ENCODE data around the gene FRAT1.
A peak's percentile ranks its signal among the peaks of the same experiment; 100 is the strongest.
"Not testable (repeated sequence)": the region's sequence is repeated elsewhere in the genome, so short reads cannot be mapped to it uniquely, and the experiment has no call there.

Gene FRAT1

DNA sequence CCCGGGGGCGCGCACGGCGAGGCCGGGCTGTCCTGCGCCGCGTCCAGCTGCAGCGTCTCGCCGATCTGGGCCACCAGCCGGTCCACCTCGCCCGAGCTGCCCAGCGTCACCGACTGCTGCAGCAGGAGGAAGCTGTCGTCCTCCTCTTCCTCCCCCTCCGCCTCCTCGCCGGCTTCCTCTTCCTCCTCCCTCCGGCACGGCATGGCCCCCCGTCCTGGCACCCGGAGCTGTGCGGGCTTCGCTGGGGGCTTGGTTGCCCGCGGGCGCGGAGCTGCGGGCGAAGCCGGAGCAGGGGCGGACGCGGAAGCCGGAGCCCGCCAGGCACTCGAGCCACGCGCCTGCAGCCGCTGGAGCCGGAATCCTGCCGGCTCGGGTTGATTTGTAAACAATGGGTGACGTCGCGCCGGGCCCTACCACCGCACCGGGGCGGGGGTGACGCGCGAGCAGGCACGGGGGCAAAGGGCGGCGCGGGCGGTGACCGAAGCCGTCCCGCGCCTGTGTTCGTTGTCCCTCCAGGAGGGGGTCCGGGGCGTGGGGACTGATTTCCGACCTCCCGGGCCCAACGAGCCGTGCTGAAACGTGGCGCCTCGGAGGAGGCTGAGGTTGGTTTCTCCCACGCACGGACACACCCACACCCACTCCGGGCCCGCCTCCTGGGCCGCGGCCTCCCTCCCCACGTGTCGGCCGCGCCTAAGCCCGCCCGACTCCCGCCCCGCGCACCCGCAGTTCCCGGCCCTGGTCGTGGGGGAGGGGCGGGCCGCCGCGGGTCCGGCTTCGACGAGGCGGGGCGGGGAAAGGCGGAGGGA is 15.5 kb downstream of the FRAT1 start, which contains the start of gene FRAT2:
Gene FRAT2, minus strand, starts transcription at position 360 of the 806 bp plus-strand sequence. Its CDS starts 157 bp downstream, at position 203.
- DNase-seq (ENCODE audit: low read depth): peak; percentile 79

DNA sequence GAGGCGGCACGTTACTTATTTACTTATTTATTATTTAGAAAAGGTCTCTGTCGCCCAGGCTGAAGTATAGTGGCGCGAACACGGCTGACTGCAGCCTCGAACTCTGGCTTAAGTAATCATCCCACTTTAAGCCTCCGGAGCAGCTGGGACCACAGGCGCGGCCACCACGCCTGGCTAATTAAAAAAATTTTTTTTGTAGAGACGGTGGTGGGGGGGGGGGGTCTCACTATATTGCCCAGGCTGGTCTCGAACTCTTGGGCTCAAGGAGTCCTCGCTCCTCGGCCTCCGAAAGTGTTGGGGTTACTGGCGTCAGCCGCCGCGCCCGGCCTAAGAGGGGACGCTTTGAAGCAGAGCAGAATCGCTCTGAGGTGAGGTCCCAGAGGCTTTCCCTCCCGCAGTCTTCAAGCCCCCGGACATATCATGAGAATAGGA is 16.1 kb downstream of the FRAT1 start:
- DNase-seq (ENCODE audit: low read depth): no peak

DNA sequence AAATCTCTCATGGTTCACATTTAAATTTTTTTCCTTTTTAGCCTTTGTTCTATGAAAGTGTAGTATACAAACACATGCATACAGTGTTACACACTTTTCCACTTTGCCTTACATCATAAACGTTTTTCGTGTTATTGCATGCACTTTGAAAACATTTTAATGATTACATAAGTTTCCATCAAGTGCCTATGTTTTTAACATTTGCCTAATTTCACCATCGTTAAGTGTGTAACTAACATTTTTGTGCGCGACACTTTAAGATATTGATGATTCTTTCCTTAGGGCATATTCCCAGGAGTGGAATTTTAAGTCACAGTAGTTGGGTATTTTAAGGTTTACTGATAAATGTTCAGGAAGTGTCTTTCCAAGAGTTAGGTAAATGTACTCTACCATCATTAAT is 16.9 kb downstream of the FRAT1 start:
- DNase-seq (ENCODE audit: low read depth): no peak

DNA sequence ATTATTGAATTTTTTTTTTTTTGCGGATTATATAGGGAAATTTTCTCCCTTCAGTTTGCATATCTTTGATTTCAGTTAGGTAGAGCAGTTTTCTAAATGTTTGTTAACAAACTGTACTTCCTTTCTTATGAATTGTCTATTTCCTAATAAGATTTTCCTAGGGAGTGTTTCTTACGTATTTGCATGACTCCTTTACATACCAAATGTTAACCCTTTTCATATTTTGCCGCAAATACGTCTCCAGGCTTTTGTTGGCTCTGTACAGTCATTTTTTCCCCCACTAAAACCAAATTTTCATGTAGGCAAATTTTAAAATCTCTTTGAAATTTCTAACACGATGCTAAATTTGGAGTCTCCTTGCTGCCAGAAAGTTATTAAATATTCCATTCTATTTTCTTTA is 17.4 kb downstream of the FRAT1 start:
- no peak for DNase-seq (ENCODE audit: low read depth)

DNA sequence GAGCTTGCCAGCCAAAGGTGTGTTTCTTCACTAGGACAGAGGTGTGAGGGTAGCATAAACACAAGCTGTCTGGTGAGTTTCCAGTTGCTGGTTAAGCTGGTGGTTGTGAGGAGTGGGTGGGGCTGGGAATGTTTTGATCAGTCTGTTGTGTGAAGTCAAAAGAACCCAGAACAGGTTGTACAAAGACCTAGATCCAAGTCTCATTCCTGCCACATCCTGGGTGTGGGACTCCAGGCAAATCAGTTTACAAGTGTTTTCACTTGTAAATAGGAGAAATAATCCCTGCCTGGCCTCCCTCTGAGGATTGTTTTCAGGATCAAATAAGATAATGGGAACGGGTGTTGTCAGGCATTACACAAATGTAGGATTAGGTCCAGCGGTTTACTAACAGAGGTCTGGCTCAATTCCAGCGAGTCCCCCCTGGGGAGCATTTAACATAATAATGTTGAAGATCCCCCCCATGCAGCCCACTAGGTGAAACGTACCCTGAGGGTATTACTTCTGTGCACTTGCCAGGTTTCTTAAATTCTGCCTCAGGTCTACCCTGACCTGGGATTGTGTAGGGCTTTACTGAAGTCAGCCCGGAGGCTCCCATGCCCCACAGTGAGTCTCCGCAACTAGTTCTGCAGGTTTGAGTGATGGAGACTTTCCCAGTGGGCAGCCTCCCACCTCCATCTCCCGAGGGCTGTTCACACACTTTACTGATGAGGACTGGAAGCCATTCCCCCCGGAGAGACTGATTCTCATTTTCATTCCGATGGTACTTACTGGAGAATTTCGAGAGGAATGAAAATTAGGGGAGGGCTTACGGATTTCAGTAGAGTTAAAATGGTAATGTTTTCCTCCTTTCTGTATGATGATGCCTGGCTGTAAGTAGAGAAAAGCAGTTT is 18.1 kb downstream of the FRAT1 start:
- DNase-seq (ENCODE audit: low read depth): no peak

DNA sequence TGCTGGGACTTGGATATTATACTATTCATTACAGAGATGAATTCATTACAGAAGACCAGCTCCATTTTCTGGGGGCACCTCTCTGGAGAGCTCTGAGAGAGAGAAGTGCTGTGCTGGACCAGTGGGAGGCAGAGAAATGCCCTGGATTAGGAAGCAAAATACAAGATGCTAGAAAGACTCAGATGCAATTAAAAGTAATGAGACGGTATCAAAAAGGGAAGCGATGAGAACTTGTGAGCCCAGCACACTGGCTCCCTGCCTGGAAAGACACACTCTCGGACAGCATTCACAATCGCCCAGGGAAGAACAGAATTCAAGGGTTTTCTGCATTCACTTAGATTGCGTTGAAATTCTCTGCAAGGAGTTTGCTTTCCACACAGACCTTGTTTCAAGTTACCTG is 19.0 kb downstream of the FRAT1 start:
- DNase-seq (ENCODE audit: low read depth): no peak

DNA sequence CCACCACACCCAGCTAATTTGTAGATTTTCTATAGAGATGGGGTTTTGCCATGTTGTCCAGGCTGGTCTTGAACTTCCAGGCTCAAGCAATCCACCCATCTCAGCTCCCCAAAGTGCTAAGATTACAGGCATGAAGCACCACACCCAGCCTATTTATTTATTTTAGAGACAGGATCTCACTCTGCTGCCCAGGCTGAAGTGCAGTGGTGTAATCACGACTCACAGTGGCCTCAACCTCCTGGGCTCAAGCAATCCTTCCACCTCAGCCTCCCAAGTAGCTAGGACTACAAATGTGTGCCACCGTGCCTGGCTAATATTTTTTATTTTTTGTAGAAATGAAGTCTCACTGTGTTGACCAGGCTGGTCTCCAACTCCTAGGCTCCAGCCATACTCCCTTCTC is 22.3 kb downstream of the FRAT1 start:
- no peak for DNase-seq (ENCODE audit: low read depth)

DNA sequence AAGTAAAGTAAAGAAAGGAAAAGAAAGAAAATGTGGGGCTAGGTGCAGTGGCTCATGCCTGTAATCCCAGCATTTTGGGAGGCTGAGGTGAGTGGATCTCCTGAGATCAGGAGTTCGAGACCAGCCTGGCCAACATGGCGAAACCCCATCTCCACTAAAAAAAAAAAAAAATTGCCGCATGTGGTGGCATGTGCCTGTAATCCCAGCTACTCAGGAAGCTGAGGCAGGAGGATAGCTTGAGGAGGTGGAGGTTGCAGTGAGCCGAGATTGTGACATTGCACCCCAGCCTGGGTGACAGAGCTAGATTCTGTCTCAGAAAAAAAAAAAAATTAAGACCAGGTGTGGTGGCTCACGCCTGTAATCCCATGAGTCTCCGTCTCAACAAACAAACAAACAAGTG is 24.6 kb downstream of the FRAT1 start:
- DNase-seq (ENCODE audit: low read depth): not testable (repeated sequence)

DNA sequence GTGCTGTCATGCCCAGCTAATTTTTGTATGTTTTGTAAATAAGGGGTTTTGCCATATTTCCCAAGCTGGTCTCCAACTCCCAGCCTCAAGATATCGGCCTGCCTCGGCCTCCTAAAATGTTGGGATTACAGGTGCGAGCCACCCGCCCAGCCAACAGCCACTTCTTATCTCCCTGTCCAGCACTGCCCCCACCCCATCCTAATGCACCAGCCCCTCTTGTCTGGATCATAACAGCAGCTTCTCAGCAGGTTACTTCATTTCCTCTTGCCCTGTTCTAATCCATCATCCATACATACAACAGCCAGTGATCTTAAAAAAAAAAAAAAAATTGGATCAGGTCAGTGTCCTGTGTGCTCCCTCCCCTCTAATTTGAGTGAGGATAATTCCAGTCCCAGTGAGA is 28.2 kb downstream of the FRAT1 start:
- DNase-seq (ENCODE audit: low read depth): no peak

DNA sequence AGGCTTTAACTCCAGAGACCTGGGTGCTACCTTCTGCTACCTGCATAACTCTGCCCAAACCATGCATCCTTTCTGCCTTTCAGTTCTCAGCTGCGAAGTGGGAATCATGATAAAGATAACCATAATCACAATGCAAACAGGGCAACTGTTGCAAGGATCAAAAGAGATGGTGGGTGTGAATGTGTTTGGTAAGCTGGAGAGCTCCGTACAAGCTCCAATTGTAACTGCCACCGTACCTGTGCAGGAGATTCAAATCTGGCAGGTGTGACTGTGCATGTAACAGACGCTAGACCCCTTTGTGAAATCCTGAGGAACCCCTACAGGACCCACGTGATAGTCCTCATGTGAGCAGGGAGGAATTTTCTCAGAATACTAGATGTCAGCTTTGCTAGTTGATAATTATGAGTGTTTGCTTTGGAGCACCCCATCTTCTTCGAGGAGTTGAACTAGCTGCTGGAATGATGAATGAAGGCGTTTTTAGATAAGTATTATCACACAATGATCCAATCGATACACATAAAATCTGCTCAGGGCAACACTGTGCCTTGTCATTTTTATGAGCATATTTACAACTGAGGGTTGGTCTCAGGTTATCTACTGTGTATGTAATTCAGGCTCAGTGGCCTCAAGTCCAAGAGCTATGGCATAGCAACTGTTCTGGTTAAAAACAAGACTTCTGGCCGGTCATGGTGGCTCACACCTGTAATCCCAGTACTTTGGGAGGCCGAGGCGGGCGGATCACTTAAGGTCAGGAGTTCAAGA is 30.9 kb downstream of the FRAT1 start:
- DNase-seq (ENCODE audit: low read depth): no peak

DNA sequence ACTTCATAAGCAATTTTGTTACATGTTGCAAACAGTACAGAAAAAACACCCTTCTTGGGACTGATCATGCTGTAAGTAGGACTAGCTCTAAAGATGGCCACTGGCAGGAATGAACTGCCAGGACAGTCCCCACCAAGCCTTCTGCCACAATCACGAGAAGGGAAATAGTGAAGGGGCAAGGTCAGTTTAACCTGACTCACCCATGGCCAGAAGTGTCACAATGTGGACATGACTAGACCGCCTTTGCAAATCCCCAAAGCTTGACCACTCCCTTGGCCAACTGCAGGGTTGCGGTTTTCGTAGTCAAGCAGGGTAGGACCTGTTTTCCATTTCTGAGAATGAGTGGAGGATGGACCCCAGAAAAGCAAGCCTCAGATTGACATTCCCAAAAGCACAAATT is 34.9 kb downstream of the FRAT1 start:
- DNase-seq (ENCODE audit: low read depth): no peak

DNA sequence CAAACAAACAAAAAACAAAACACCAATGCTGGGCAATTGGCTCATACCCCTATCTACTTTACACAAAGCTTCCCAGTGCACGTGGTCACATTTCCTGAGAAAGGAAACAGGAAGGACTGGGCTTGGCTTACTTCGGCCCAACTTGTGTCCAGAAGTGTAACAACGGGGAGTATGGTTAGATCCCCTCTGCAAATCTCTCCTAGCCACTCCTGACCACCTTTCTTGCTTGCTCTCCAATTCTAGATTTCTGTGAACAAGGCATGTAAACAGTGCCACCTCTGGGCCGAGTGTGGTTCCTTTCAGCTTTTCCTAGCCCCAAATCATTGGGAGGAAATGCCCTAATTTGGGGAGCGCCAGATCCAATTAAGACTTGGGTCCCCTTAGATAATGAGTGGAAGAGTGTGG is 36.5 kb downstream of the FRAT1 start:
- no peak for DNase-seq (ENCODE audit: low read depth)

DNA sequence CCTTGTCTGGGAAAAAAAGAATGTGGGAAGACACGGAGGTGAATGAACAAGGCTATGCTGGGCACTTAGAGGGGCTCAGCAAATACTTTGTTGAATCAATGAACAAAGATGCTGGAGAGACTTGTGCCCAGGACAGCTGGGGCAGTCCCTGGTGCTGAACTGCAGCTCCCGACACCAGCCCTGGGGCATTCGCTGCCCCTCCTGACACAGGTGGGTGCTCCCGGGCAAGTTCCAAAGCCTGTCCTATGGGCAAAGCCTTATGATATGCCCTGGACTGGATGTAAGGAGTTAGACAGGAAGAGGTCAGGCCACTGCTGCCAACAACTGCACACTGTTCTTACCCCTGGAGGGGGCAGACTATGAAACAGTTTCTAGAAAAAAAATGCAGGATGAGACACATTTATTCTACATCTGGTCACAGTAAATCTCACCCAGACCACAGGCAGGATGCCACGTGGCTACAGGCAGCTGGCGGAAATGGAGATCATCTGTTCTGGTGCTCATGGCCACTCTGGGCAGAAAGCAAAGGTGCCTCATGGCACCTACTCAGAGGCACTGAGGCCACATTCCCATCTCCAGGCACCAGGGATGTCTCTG is 37.3 kb downstream of the FRAT1 start:
- no peak for DNase-seq (ENCODE audit: low read depth)

DNA sequence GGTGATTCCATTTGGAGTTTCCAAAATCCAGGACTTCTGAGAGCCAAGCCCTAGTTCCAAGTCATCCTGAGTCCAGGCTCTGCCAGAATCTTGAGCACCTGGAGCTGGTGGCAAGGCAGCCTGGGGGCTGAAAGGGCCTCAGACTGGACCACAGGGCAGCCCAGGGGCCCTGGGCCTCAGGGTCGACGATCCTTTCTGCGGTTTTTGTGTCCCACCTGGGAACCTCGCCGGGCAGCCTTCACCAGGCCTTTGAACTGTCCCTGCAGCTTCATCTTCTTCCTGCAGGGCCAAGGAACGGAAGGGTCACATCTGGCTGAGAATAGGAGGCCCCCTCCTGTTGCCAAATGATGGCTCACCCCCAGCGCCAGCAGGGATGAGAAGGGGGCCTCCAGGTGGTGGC is 37.8 kb downstream of the FRAT1 start:
- DNase-seq (ENCODE audit: low read depth): no peak

DNA sequence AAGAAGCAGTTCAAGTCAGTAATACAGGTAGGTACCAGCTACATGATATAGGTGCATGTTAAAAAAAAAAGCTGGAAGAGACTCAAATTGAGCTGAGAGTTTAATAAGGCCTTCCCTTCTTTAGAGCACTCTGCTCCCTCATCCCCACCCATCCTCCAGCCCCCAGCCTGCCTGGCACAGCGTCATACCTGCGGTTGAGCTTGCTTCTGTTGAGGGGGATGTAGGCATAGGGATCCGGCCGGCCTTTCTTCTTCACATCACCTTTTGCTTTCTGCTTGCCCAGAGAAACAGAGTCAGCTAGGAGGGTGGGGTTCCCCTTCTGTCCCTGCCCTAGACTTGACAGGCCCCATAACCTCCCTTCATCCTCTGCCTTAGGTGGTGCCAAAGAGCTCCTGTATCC is 39.3 kb downstream of the FRAT1 start:
- no peak for DNase-seq (ENCODE audit: low read depth)

DNA sequence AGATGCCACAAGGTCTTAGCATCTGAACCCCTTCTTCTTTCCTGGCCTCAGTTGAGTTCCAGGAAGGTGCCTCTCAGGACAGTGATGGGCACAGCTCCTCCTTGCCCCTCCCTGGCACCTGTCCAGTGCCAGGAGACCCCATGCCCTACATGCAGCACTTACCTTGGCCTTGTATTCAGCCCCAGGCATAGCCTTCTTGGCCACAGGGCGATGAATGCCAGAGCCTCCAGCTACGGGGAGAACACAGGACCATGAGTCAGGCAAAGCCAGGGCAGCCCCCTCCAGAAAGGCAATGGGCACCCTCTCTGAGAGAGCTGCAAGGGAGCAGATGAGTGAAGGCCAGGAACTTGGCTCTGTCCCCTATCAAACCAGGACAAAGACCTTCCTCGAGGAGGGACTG is 39.7 kb downstream of the FRAT1 start:
- no peak for DNase-seq (ENCODE audit: low read depth)

DNA sequence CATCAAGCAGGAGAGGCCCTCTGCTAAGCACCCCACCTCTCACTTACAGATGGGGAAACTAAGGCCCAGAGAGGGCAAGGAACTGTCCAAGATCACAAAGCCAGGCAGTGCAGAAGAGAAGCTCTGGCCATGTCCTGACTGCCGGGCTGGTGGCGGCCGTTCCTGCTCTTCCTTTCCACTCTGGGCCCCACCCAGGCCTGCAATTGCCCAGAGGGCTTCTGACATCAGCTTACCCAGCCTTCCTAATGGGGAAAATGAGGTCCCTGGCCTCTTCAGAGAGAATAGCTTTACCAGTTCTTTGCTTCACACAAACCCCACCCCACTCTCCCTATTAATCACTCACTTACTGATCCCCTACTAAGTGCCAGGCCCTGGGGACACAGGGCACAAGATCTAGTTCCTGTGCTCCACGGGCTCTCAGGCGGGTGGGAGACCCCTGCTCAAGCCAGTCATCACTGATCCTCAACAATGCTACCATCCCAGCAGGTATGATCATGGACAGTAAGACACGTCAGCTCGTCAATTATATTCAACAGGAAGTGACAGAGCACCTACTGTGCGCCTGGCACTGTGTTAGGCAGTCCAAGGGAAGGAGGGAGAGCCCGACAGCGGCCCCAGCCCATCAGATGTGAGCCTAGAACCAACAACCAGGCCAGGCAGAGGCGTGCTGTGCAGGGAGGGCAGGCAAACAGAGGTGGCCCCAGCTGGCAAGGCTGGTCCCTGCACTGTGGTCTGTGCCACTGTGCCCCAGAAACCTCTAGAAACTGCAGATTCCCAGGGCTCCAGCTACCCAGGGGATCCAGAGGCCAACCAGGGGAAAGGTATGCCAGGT is 41.9 kb downstream of the FRAT1 start:
- no peak for DNase-seq (ENCODE audit: low read depth)

DNA sequence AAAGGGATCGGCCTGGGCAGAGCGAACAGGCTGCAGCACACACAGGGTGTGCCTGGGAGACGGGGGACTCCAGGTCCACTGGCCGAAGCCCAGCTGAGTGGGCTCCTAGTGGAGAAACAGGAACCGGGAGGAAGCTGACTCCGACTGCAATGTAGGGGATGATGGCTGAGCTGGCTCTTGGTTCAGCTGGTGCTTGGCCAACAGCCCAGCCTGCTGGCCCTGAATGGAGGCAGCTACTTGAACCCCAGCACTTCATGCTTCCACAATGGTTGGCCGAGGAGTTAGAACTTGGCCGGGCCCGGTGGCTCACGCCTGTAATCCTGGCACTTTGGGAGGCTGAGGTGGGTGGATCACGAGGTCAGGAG is 42.4 kb downstream of the FRAT1 start:
- no peak for DNase-seq (ENCODE audit: low read depth)

DNA sequence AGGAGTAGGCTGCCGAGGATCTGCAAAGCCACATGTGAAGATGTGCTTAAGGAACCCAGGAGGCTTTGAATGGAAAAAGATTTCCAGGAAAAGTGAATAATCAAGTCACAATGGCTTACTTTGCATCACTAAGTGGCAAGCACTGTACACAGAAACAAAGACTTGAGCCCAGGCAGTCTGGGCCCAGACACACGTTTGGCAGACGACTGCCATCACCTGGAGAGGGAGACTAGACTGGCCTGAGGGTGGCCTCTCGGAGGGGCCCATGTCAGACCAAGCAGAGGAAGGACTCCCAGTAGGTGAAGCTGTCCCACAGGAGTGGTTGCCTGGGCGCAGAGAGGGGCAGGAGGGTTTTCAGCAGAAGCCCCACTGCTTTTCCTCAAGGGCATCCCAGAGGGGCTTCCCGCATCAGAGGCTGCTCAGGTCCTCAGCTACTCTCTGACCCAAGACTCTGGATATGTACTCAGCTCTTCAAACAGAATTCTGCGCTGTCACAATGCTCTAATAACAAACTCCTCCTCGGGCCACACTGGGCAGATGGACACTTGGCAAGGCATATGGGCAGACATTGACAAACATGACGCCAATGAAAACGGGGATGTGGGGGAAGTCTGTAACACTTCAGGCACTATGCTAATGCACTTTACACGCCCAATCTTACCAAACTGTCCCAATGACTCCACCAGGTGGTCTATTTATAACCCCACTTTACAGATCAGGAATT is 43.4 kb downstream of the FRAT1 start:
- no peak for DNase-seq (ENCODE audit: low read depth)

DNA sequence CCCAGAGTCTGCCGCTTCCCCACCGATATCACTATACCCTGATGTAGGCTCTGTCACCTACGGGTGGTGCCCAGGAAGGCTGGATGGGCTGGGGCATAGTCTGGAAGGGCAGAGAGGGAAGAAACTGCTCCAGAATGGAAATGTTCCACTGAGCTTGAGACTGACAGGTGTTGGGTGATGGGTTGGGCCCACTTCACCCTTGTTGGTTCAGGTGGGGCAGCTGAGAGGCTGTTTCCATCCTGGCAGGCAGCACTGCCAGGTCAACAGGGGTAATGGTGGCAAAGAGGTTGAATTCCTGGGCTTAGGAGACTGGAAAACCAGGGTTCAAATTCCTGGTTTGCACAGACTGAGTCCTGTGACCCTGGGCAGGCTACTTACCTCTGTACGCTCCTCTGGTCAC is 44.0 kb downstream of the FRAT1 start:
- DNase-seq (ENCODE audit: low read depth): no peak
